ENCODE results near the gene KLHL18. TPM values are rescaled to one million over a fixed set of nuclear protein-coding genes. Genes with fewer than 3 reads are reported as not detected.
"Not testable (repeated sequence)": the region's sequence is repeated elsewhere in the genome, so short reads cannot be mapped to it uniquely, and the experiment has no call there.

Gene KLHL18
- total RNA-seq, 1 donor: 22.9 TPM

DNA sequence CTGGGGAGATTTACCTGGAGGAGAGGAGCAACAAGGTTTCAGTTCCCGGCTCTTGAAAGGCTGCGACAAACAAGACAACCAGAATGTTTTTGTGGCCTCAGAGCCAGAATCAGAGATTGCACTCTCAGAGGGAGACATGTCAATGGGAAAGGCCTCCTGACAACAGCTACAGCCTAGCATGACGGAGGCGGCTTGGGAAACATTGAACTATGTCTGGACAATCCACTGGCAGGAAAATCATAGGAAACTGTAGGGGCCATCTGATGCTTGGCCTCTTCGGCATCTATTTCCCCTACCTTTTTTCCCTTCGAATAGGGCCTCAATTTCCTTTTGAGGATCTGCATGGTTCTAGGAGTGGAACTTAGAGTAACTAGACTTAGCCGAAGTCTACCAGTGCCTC lies 84.9 kb downstream of the KLHL18 start:
- no peak overlapping the region for H3K4me3 ChIP-seq (ENCODE audit: low read depth, low read length)
- TF ChIP-seq, protein P1, sequence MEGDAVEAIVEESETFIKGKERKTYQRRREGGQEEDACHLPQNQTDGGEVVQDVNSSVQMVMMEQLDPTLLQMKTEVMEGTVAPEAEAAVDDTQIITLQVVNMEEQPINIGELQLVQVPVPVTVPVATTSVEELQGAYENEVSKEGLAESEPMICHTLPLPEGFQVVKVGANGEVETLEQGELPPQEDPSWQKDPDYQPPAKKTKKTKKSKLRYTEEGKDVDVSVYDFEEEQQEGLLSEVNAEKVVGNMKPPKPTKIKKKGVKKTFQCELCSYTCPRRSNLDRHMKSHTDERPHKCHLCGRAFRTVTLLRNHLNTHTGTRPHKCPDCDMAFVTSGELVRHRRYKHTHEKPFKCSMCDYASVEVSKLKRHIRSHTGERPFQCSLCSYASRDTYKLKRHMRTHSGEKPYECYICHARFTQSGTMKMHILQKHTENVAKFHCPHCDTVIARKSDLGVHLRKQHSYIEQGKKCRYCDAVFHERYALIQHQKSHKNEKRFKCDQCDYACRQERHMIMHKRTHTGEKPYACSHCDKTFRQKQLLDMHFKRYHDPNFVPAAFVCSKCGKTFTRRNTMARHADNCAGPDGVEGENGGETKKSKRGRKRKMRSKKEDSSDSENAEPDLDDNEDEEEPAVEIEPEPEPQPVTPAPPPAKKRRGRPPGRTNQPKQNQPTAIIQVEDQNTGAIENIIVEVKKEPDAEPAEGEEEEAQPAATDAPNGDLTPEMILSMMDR (IDR thresholded peaks at IDR 0.05; ENCODE audit: insufficient read depth, low read depth, low read length): no peak
- no peak for DNase-seq (ENCODE audit: low read depth)

DNA sequence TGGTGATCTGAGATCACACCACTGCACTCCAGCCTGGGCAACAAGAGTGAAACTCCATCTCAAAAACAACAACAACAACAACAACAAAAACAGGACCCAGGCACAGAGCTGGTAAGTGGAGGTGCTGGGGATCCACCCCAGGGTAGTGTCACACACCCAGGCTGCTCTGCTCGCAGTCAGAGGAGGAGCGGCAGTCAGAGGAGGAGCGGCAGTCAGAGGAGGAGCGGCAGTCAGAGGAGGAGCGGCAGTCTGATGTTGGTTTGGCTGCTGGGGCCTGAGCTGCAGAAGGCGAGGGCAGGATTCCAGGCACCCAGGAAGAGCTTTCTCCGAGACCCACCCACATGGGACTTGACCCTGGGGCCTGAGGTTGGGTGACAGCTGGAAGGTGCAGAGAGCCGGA lies 87.3 kb downstream of the KLHL18 start:
- not testable (repeated sequence) for DNase-seq (ENCODE audit: low read depth)

DNA sequence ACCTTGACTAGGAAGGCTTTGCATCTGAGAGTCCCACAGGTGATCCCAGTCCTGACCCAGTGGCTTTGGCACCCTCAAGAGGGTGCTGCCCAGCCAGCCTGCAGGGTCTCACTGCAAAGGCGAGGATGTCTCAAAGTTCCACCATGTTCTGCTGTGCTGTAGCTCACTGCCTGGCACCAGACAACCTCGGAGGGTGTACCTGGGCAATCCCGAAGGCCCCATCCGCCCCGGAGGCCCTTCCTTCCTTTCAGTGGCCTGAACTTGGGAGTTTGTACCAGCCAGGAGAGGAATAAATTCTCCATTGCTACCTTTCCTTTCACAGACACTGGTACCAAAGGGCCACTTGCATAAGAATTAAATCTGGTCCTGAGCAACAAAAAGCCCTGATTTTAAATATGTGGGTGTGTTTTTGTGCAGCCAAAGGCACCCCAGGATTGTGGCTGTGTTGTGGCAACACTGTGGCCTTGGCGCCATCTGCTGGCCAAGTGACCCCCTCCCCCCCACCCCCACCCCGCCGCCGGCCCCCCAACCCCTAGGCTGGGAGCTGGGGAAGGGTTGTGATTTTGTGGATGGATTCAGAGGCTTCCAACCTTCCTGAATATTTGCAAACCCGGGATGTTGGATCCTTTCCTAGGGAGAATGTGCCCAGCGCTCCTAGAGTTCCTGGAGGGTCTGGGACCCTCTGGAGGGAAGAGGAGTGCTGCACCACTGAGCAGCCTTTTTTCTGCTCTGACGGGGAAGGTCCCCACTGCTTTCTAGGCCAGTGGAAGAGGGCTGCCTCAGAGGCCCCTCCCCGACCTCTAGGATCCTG lies 88.3 kb downstream of the KLHL18 start:
- TF ChIP-seq, protein P1 (IDR thresholded peaks at IDR 0.05; ENCODE audit: insufficient read depth, low read depth, low read length): peak; percentile 29
- no peak for DNase-seq (ENCODE audit: low read depth)
- H3K4me3 ChIP-seq (ENCODE audit: low read depth, low read length): no peak overlapping the region

More for the DNA sequence above, 87.3 kb downstream of the KLHL18 start:
- H3K4me3 ChIP-seq (ENCODE audit: low read depth, low read length): not testable (repeated sequence)

DNA sequence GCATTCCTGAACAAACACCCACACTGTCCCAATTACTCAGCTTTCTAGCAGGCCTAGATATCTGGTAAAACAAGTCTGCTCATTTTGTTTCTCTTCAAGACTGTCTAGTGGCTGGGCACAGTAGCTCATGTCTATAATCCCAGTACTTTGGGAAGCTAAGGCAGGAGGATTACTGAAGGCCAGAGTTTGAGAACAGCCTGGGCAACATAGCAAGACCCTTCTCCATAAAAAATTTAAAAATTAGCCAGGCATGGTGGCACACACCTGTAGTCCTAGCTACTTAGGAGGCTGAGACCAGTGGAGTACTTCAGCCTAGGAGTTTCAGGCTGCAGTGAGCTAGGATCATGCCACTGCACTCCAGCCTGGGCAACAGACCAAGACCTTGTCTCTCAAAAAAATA lies 91.8 kb downstream of the KLHL18 start:
- H3K4me3 ChIP-seq (ENCODE audit: low read depth, low read length): no peak overlapping the region
- no peak for DNase-seq (ENCODE audit: low read depth)
- TF ChIP-seq, protein P1 (IDR thresholded peaks at IDR 0.05; ENCODE audit: insufficient read depth, low read depth, low read length): no peak

DNA sequence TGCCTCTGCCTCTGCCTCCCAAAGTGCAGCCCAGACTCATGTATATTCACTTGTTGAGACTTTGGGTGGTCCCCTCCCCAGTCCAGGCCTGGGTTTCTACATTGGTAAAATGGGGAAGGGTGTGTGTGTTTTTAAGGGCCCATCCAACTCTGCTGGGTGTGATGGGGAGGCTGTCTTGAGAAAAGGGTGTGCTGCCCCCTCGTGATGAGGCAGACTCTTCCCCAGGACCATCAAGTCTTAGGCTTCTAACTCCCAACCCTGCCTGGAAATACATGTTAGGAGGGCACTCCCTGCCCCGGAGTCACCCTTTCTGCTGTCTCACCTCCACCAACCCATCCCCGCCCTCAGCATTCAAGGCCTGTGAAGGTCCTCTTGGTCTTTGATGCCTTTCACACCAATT lies 93.6 kb downstream of the KLHL18 start:
- TF ChIP-seq, protein P1 (IDR thresholded peaks at IDR 0.05; ENCODE audit: insufficient read depth, low read depth, low read length): no peak
- no peak for DNase-seq (ENCODE audit: low read depth)

DNA sequence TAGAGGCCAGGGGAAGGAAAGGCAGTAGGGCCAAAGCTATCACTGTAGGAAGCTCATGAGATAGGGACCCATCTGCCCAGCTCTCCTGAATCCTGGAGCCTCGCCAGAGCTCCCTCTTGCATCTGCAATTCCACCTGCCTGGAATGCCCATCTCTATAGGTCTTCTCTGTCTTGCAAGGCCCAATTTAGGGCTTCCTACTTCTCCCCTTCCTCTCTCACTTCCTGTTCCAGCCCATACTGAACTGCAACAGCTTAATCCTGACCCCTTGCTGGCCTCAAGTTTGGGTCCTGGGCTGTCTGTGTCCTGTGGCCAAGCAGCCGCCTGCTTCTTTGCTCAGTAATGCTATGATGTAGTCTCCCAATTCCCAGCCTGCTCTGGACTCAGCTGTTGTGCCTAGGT lies 94.4 kb downstream of the KLHL18 start:
- no peak for DNase-seq (ENCODE audit: low read depth)
- H3K4me3 ChIP-seq (ENCODE audit: low read depth, low read length): no peak overlapping the region
- TF ChIP-seq, protein P1 (IDR thresholded peaks at IDR 0.05; ENCODE audit: insufficient read depth, low read depth, low read length): no peak

More for the DNA sequence above, 93.6 kb downstream of the KLHL18 start:
- no peak overlapping the region for H3K4me3 ChIP-seq (ENCODE audit: low read depth, low read length)

DNA sequence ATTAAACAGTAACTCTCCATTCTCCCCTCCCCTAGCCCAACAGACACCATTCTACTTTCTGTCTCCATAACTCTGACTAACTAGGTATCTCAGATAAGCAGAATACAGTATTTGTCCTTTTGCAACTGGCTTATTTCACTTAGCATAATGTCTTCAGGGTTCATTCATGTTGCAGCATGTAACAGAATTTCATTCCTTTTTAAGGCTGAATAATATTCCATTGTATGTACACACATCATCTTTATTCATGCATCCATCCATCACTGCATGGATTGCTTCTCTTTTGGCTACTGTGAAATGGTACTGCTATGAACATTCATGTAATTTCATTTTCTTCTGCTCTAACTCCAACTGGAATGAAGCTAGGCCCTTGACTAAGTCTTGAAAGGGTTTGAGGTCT lies 96.1 kb downstream of the KLHL18 start:
- no peak overlapping the region for H3K4me3 ChIP-seq (ENCODE audit: low read depth, low read length)
- DNase-seq (ENCODE audit: low read depth): no peak

More for the DNA sequence above, 96.1 kb downstream of the KLHL18 start:
- TF ChIP-seq, protein P1 (IDR thresholded peaks at IDR 0.05; ENCODE audit: insufficient read depth, low read depth, low read length): no peak

Data from fibroblast of villous mesenchyme (primary cell).